A673 (cell line): ENCODE data around the gene HK1. TPM values are rescaled to one million over a fixed set of nuclear protein-coding genes. Genes with fewer than 3 reads are reported as not detected.

Experiments
- BruUV-seq: library from RNA; stranded (reverse); fragments of 400-500 nt; replicated peaks from 2 replicates; lab custom pipeline; 2021; lab: Mats Ljungman, UMichigan
- CTCF ChIA-PET: fragments of 300-600 bp; sonication (Branson Sonifier 250); formaldehyde crosslinking; loops from one replicate; lab custom pipeline; 2022; ENCODE audit warnings: antibody characterized with exemption; lab: Charles Lee
- POLR2A ChIA-PET: fragments of 300-600 bp; sonication (Branson Sonifier 250); formaldehyde crosslinking; loops from one replicate; lab custom pipeline; 2022; ENCODE audit warnings: antibody characterized with exemption; ENCODE audit not compliant: low non-redundant PET; lab: Charles Lee
- DNase-seq: peaks from one replicate; pipeline ENCODE4 v3.0.0-alpha.2; 2015; ENCODE audit warnings: low spot score
- H3K27ac ChIP-seq: fragments of 200-600 bp; sonication (generic); 2 replicates; pipeline ENCODE4 v1.5.1; 2016; ENCODE audit warnings: mixed run types, low read depth, mild to moderate bottlenecking, mixed read lengths, antibody characterized with exemption, low read length; ENCODE audit not compliant: poor library complexity, severe bottlenecking
- H3K27me3 ChIP-seq: fragments of 200-600 bp; sonication (generic); replicated peaks from 2 replicates; pipeline ENCODE4 v1.6.1; 2017; ENCODE audit warnings: mixed run types, low read depth, mild to moderate bottlenecking, mixed read lengths, antibody characterized with exemption, low read length; ENCODE audit not compliant: insufficient read depth, poor library complexity
- H3K36me3 ChIP-seq: fragments of 200-600 bp; sonication (generic); 2 replicates; pipeline ENCODE4 v1.6.1; 2016; ENCODE audit warnings: mixed run types, mild to moderate bottlenecking, mixed read lengths, antibody characterized with exemption, low read length; ENCODE audit not compliant: insufficient read depth, poor library complexity, severe bottlenecking
- H3K4me1 ChIP-seq: fragments of 200-600 bp; sonication (generic); 2 replicates; pipeline ENCODE4 v1.6.1; 2017; ENCODE audit warnings: mixed run types, mild to moderate bottlenecking, mixed read lengths, antibody characterized with exemption, low read length; ENCODE audit not compliant: insufficient read depth, poor library complexity, severe bottlenecking
- H3K4me3 ChIP-seq: fragments of 200-600 bp; sonication (generic); 2 replicates; pipeline ENCODE4 v1.5.1; 2016; ENCODE audit warnings: low read depth, mixed run types, mild to moderate bottlenecking, mixed read lengths, low read length; ENCODE audit not compliant: poor library complexity, severe bottlenecking
- H3K9me3 ChIP-seq: fragments of 200-600 bp; sonication (generic); 2 replicates; pipeline ENCODE4 v1.6.1; 2016; ENCODE audit warnings: mixed run types, low read depth, mild to moderate bottlenecking, mixed read lengths, antibody characterized with exemption, low read length; ENCODE audit not compliant: poor library complexity, severe bottlenecking
- EZH2 ChIP-seq: fragments of 200-600 bp; sonication (generic); IDR thresholded peaks from 2 replicates; pipeline ENCODE4 v1.6.1; 2017; ENCODE audit warnings: borderline replicate concordance, low read depth, mild to moderate bottlenecking, mixed read lengths, antibody characterized with exemption, low read length; ENCODE audit not compliant: poor library complexity, severe bottlenecking
- intact Hi-C: fragments of 100-400 bp; cut with micrococcal nuclease; formaldehyde crosslinking; loops from one replicate; pipeline ENCODE4 v1.10.0; 2022; ENCODE audit not compliant: unreplicated experiment
- total RNA-seq: library from RNA; stranded (reverse); gene quantifications from 2 replicates; pipeline ENCODE4 v1.2.3, GENCODE V29; 2021
- TF ChIP-seq, protein P1 (sequence below): fragments of 300-800, 200-600 bp; sonication (generic); conservative IDR thresholded peaks from 2 replicates; pipeline ENCODE4 v1.5.1; 2017; ENCODE audit warnings: low read depth, mild to moderate bottlenecking, antibody characterized with exemption, low read length, moderate library complexity, mixed read lengths

The HK1 gene
- total RNA-seq, 1 experiment from 2014 or later = 107 TPM

DNA sequence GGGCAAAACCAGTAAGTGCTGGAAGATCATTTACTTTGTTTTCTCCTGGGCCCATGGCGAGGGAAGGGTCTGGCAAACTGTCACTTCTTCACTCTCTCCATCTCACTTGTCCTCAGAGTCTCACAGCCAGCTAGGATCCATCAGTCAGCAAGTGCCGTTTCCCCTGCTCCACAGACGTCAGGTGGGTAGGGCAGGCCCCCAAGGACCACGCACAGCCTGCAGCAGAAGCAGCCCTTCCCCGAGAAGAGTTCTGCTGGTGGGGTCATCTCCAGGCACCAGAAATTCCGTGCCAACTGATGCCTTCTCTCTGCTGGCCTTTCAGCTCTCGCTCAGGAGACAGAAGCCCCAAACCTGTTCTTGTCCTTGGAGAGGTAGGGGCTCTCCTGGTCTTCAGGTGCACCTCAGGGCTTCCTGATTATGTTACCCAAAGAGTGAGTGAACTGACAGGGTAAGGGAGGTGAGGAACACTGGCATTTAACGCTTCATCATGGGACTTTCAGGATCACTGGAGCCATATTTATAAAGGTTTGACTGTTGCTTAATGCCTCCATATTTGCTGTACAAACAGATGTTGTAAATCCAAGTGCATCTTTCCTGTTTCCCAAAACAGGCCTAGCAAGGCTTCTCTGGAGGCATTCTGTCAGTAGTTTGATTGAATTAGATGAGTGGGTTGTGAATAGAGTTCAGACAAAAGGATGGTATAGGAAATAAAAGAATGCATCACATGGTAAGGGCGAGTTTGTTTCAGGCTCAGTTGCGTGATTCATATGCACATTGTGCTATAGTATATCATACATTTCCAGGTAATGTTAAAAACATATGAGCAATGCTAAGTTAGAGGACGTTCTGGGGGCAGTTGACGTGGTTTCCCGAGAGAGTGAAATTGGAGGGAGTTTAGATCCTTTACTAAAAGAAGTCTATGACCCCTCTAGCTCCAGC, 159.3 kb downstream of the HK1 start:
- BruUV-seq = no TSS peak

DNA sequence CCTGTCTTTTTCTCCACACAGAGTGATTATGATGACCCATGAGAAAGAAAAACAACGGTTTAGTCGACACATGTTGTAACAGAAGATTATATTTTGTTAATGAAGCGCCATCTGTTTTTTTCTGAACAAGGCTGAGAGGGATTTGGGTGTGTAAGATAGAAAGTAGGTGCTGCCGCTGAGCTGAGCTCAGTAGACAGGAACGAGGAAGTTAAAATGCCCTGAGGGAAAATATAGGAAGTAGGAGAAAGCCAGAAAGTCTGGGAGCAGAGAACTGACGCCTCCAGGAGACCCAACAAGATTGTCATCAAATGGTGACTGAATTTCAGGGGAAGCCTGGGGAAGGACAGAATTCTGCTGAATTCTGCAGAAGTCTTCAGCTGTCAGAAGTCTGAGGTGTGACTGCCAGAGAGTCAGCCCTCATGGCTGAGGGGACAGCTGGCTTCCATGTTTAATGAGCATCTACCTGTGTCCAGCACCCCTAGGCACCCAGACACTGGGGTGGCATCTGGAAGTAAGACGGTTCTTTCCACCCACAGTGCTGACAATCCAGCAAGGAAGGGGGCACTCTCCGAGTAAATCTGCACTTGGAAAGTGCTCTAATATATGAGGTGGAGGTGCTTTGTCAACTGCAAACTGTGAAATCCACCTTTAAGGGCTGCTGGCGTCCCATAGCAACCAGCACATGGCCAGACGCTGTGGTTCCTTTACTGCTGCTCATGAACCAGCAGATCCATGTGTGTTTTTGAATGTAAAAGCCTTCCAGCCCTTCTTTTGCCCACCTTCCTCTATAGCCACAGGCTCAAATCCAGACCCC, 160.4 kb downstream of the HK1 start:
- ChIA-PET POLR2A (no interaction called here), CTCF (interaction anchor here (1.1 kb wide), 1 partner anchor 12 kb away, joined by 4 read pairs; no protein-coding TSS in a partner anchor)
- Histone ChIP-seq H3K27me3 (no peaks in the 10 kb centered on the region), H3K27ac (no peak overlapping the region), H3K4me1 (no peaks in the 10 kb centered on the region), H3K36me3 (no peaks in the 10 kb centered on the region), H3K4me3 (no peak overlapping the region), H3K9me3 (no peaks in the 10 kb centered on the region)
- TF ChIP-seq, protein P1, sequence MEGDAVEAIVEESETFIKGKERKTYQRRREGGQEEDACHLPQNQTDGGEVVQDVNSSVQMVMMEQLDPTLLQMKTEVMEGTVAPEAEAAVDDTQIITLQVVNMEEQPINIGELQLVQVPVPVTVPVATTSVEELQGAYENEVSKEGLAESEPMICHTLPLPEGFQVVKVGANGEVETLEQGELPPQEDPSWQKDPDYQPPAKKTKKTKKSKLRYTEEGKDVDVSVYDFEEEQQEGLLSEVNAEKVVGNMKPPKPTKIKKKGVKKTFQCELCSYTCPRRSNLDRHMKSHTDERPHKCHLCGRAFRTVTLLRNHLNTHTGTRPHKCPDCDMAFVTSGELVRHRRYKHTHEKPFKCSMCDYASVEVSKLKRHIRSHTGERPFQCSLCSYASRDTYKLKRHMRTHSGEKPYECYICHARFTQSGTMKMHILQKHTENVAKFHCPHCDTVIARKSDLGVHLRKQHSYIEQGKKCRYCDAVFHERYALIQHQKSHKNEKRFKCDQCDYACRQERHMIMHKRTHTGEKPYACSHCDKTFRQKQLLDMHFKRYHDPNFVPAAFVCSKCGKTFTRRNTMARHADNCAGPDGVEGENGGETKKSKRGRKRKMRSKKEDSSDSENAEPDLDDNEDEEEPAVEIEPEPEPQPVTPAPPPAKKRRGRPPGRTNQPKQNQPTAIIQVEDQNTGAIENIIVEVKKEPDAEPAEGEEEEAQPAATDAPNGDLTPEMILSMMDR = no peak
- no peak for TF ChIP-seq EZH2
- intact Hi-C loops = no loop called here
- no TSS peak for BruUV-seq
- DNase-seq = no peak

More for the DNA sequence above, 159.3 kb downstream of the HK1 start:
- POLR2A ChIA-PET = no interaction called here
- no peak for DNase-seq
- no peak overlapping the region for H3K27ac ChIP-seq
- no peaks in the 10 kb centered on the region for H3K36me3 ChIP-seq
- CTCF ChIA-PET = interaction anchor here (1.1 kb wide), 1 partner anchor 13 kb away, joined by 4 read pairs; no protein-coding TSS in a partner anchor
- intact Hi-C loops = no loop called here
- no peaks in the 10 kb centered on the region for H3K4me1 ChIP-seq
- H3K4me3 ChIP-seq = no peak overlapping the region
- H3K9me3 ChIP-seq = no peaks in the 10 kb centered on the region
- TF ChIP-seq EZH2 = no peak
- TF ChIP-seq, protein P1 = no peak
- H3K27me3 ChIP-seq = no peaks in the 10 kb centered on the region

DNA sequence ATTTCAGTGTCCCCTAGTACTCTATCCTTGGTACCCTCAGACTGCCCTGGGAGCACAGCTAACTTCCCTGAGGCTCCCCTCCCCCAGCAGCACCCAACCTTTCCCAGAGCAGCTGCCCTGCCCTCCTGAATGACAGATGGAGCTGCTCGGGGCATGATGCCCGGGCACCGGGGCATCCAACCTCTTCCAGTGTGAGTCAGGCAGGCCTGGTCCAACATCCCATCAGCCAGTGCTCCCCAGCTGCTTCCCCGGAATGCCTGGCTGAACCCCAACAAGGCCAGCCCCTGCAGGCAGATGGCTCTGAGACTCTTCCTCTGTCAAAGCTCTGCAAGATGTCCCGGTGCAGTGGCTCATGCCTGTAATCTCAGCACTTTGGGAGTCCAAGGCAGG, 161.0 kb downstream of the HK1 start:
- POLR2A ChIA-PET = no interaction called here
- CTCF ChIA-PET = no interaction called here
- no peak overlapping the region for H3K4me3 ChIP-seq
- no peaks in the 10 kb centered on the region for H3K27me3 ChIP-seq
- intact Hi-C loops = no loop called here
- H3K4me1 ChIP-seq = no peaks in the 10 kb centered on the region
- H3K36me3 ChIP-seq = no peaks in the 10 kb centered on the region
- H3K9me3 ChIP-seq = no peaks in the 10 kb centered on the region
- H3K27ac ChIP-seq = no peak overlapping the region
- no TSS peak for BruUV-seq
- DNase-seq = no peak
- TF ChIP-seq, protein P1 = no peak
- TF ChIP-seq EZH2 = no peak
